Fibroblast of upper back skin (primary cell): ENCODE data around the gene TOMM22.

ENCODE experiments used
- DNase-seq: peaks from one replicate; pipeline ENCODE4 v3.0.0-alpha.2; 2013

Gene TOMM22

GRCh38 chr22:38696606-38697424 is 15.1 kb downstream of the TOMM22 start:
- peak; percentile 74 for DNase-seq

- peak; percentile 10 for DNase-seq
Observed at GRCh38 chr22:38697425-38698089, 15.8 kb downstream of the TOMM22 start.

- no peak for DNase-seq
Observed at GRCh38 chr22:38698407-38699094, 16.8 kb downstream of the TOMM22 start.

- DNase-seq, result no peak
Observed at GRCh38 chr22:38699143-38699542, 17.4 kb downstream of the TOMM22 start.

GRCh38 chr22:38699784-38700183 is 18.0 kb downstream of the TOMM22 start:
- DNase-seq, result peak; percentile 57

GRCh38 chr22:38700270-38700788 is 18.6 kb downstream of the TOMM22 start:
- DNase-seq, result no peak

- peak; percentile 90 for DNase-seq
Observed at GRCh38 chr22:38700789-38701628, 19.3 kb downstream of the TOMM22 start, which contains the start of gene JOSD1. Gene JOSD1 (minus strand): TSS chr22:38700943. CDS start chr22:38699987, 956 bp downstream.

- DNase-seq, result no peak
Observed at GRCh38 chr22:38704654-38705234, 23.0 kb downstream of the TOMM22 start.

- DNase-seq, result peak; percentile 100
Observed at GRCh38 chr22:38705235-38706100, 23.7 kb downstream of the TOMM22 start, which contains the start of gene GTPBP1. Gene GTPBP1 (plus strand): TSS chr22:38705944. CDS start chr22:38705956, 12 bp downstream.

GRCh38 chr22:38706101-38706900 is 24.5 kb downstream of the TOMM22 start:
- peak; percentile 22 for DNase-seq

- no peak for DNase-seq
Observed at GRCh38 chr22:38706901-38707195, 25.1 kb downstream of the TOMM22 start.

- no peak for DNase-seq
Observed at GRCh38 chr22:38707346-38707745, 25.6 kb downstream of the TOMM22 start.

- no peak for DNase-seq
Observed at GRCh38 chr22:38707984-38708383, 26.2 kb downstream of the TOMM22 start.

GRCh38 chr22:38709306-38709705 is 27.5 kb downstream of the TOMM22 start:
- DNase-seq, result no peak

- no peak for DNase-seq
Observed at GRCh38 chr22:38710351-38710750, 28.6 kb downstream of the TOMM22 start.

GRCh38 chr22:38710866-38711265 is 29.1 kb downstream of the TOMM22 start:
- DNase-seq, result no peak

- DNase-seq, result no peak
Observed at GRCh38 chr22:38712486-38713207, 30.9 kb downstream of the TOMM22 start.

- DNase-seq, result no peak
Observed at GRCh38 chr22:38713921-38714320, 32.2 kb downstream of the TOMM22 start.

GRCh38 chr22:38715176-38715764 is 33.5 kb downstream of the TOMM22 start:
- DNase-seq, result no peak
